GM12873 (cell line): Measurements from ENCODE around the gene CASP4.
A peak's percentile ranks its signal among the peaks of the same experiment; 100 is the strongest.

Experiments used
- CTCF ChIP-seq: IDR thresholded peaks from 2 replicates; pipeline ENCODE4 v1.5.1; 2012; ENCODE audit warnings: low read depth, mild to moderate bottlenecking, moderate library complexity, low read length, control low read depth; ENCODE audit not compliant: insufficient read depth; ENCODE audit errors: missing control alignments

CASP4 gene

DNA sequence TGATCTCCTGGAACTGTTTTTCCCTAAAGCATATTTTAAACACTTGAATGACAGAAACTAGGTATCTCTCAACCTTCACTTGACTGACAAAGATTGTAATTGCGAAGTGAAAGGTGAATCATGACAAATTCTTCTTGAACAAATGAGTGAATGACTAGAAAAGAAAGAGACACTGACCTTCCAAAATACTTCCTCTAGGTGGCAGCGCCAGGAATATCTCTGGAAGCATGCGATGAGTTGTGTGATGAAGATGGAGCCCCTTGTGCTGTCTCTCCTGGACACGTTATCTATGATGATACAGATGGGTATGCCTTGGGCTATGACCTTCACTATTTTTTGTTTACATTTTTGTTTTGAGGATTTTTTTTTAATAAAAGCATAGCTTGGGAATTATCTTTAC lies 63.1 kb downstream of the CASP4 start:
- peak; percentile 9 for TF ChIP-seq CTCF

DNA sequence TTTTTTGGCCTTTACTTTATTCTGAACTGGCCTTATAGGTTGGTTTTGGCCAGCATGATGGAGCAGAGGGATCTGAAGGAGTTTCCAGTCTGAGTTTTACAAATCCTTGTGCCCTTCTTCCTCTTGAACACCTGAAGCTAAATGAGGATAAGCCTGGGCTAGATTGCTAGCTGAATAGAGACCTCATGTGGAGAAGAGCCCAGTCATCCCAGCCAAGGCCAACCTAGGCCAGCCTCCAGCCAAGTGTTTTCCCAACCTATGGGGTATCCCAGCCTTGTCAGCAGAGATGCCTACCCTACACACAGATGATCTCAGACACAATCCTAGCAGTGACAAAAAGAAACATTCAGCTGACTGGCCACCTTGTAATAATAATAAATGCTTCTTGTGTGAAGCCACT lies 69.1 kb downstream of the CASP4 start:
- no peak for TF ChIP-seq CTCF

DNA sequence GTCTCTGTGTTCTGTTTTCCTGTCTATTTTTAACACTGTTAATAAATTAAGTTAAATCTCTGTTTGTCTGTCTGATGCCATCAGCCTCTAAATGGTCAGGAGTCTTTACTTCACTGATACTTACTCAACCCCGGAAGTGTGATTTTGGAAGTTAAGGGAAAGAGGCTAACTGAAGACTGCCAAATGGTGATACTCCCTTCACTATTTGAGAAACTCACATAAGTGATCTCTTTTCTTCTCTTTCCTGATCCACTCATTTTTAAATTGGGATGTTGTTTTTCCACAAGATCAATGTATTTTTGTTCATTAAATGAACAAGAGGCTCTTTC lies 69.7 kb downstream of the CASP4 start:
- TF ChIP-seq CTCF: no peak

GRCh38 chr11:104897891-104898684 lies 70.3 kb downstream of the CASP4 start, which contains the start of gene CASP12:
CASP12 (minus strand) TSS chr11:104898460.
- TF ChIP-seq CTCF: no peak

- TF ChIP-seq CTCF: no peak
These were observed 72.7 kb downstream of the CASP4 start for GRCh38 chr11:104895634-104896033.

- no peak for TF ChIP-seq CTCF
These were observed 74.5 kb downstream of the CASP4 start for GRCh38 chr11:104893876-104894275.
